ENCODE measurements around the gene WDR36. TPM values are rescaled to one million over a fixed set of nuclear protein-coding genes. Genes with fewer than 3 reads are reported as not detected.
A peak's percentile ranks its signal among the peaks of the same experiment; 100 is the strongest.

WDR36 gene
- total and polyA plus RNA-seq, 9 of the 15 experiments (the other 6 are each of a cell fraction or from before 2014, with no cell fraction given): 25.7 to 68.0 (median 41.5) TPM

DNA sequence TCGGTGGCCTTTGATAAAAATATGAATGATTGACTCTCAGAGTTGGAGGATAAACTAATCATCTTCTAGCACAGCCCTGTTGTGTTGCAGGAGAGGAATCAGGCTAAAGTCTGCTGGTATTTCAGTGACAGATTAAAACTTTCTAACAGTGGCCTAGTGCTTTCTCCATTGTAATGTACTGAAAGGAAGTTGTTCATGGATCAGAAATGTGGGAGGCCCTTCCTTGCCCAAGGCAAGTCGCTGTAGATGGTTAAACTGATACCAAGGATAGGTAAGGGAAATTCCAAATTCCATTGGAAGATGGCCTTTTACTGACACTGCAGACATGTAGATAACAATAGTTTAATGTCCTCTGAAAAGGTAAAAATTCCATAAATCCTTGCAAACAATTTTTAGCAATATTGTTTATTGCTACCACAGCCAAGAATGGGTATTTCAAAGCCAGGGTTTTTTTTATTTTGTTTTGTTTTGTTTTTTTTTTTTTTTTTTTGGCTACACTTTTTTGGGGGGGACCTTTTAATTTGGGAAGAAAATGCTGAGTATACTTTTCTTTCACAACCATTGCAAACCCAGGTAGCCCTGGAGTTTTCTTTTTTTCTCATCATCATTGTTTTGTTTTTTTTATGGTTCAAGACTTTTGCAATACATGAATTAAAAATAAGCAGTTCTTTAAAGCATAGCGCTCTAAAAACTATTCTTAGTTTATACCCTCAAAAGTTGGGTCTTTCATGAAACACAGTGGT, 35.5 kb downstream of the WDR36 start:
- no TSS peak for BruUV-seq (replicated peaks)
- H3K9ac ChIP-seq (ENCODE audit: insufficient read depth in 1 of 2, low read depth in 2 of 2, low read length in 2 of 2): no peak overlapping the region
- H3K9me1 ChIP-seq (ENCODE audit: control insufficient read depth, insufficient read depth, low read length): no peaks in the 10 kb centered on the region
- POLR2A ChIA-PET: no interaction called here
- no peaks in the 10 kb centered on the region for H4K20me1 ChIP-seq (replicated peaks; ENCODE audit: control insufficient read depth, insufficient read depth, low read length)
- no peaks in the 10 kb centered on the region for H3K4me1 ChIP-seq (replicated peaks in 1 of 2; ENCODE audit: control insufficient read depth in 2 of 2, insufficient read depth in 2 of 2, low read length in 2 of 2)
- H3K36me3 ChIP-seq (ENCODE audit: control insufficient read depth, insufficient read depth, low read length): peaks cover 48% of the 10 kb centered on the region
- no peak for ATAC-seq
- H3K79me2 ChIP-seq (ENCODE audit: control insufficient read depth, insufficient read depth, low read length): no peaks in the 10 kb centered on the region
- 86% methylated on average over 3 of the region's 3 CpGs for WGBS (ENCODE audit: insufficient coverage, low coverage, missing lambda C conversion rate)
- no peak for DNase-seq (ENCODE audit: extremely low read depth in 1 of 4, low spot score in 3 of 4)
- CTCF ChIA-PET (ENCODE audit: low intra/inter-chr PET ratio): no interaction called here
- H3K9me3 ChIP-seq (replicated peaks; ENCODE audit: control insufficient read depth, insufficient read depth, low read depth, low read length): no peaks in the 10 kb centered on the region
- H3K4me3 ChIP-seq: no peak overlapping the region
- intact Hi-C loops (cut with micrococcal nuclease) (no loop called here), in situ Hi-C loops (cut with MboI) (no loop called here)
- no peaks in the 10 kb centered on the region for H3K27me3 ChIP-seq (ENCODE audit: control insufficient read depth in 2 of 2, insufficient read depth in 2 of 2, low read length in 2 of 2)
- H3K4me2 ChIP-seq (ENCODE audit: insufficient read depth, low read length): no peak overlapping the region
- no peak for FAIRE-seq
- no peak overlapping the region for H3K27ac ChIP-seq (ENCODE audit: extremely low read depth, low read depth, low read length)
- H2AFZ ChIP-seq (ENCODE audit: low read depth, low read length): no peak overlapping the region
- TF ChIP-seq MAFG (tag; conservative IDR thresholded peaks at IDR 0.05) (peak; percentile 62), C11orf30 (IDR thresholded peaks at IDR 0.05; ENCODE audit: low read depth) (peak; percentile 54), ZNF316 (IDR thresholded peaks at IDR 0.05) (peak; percentile 82), STAG1 (CRISPR knock-in tag; IDR thresholded peaks at IDR 0.05; ENCODE audit: borderline replicate concordance) (no peak), MAFF (IDR thresholded peaks at IDR 0.05; ENCODE audit: low read length) (0 out of 2 replicates have a peak, but pooled peaks have one; percentile 12), PURB (CRISPR knock-in tag; IDR thresholded peaks at IDR 0.05; ENCODE audit: low read depth) (no peak), CXXC5 (CRISPR knock-in tag; IDR thresholded peaks at IDR 0.05) (no peak), BHLHE40 (IDR thresholded peaks at IDR 0.05; ENCODE audit: low read length) (no peak)
- TF ChIP-seq, protein P1, sequence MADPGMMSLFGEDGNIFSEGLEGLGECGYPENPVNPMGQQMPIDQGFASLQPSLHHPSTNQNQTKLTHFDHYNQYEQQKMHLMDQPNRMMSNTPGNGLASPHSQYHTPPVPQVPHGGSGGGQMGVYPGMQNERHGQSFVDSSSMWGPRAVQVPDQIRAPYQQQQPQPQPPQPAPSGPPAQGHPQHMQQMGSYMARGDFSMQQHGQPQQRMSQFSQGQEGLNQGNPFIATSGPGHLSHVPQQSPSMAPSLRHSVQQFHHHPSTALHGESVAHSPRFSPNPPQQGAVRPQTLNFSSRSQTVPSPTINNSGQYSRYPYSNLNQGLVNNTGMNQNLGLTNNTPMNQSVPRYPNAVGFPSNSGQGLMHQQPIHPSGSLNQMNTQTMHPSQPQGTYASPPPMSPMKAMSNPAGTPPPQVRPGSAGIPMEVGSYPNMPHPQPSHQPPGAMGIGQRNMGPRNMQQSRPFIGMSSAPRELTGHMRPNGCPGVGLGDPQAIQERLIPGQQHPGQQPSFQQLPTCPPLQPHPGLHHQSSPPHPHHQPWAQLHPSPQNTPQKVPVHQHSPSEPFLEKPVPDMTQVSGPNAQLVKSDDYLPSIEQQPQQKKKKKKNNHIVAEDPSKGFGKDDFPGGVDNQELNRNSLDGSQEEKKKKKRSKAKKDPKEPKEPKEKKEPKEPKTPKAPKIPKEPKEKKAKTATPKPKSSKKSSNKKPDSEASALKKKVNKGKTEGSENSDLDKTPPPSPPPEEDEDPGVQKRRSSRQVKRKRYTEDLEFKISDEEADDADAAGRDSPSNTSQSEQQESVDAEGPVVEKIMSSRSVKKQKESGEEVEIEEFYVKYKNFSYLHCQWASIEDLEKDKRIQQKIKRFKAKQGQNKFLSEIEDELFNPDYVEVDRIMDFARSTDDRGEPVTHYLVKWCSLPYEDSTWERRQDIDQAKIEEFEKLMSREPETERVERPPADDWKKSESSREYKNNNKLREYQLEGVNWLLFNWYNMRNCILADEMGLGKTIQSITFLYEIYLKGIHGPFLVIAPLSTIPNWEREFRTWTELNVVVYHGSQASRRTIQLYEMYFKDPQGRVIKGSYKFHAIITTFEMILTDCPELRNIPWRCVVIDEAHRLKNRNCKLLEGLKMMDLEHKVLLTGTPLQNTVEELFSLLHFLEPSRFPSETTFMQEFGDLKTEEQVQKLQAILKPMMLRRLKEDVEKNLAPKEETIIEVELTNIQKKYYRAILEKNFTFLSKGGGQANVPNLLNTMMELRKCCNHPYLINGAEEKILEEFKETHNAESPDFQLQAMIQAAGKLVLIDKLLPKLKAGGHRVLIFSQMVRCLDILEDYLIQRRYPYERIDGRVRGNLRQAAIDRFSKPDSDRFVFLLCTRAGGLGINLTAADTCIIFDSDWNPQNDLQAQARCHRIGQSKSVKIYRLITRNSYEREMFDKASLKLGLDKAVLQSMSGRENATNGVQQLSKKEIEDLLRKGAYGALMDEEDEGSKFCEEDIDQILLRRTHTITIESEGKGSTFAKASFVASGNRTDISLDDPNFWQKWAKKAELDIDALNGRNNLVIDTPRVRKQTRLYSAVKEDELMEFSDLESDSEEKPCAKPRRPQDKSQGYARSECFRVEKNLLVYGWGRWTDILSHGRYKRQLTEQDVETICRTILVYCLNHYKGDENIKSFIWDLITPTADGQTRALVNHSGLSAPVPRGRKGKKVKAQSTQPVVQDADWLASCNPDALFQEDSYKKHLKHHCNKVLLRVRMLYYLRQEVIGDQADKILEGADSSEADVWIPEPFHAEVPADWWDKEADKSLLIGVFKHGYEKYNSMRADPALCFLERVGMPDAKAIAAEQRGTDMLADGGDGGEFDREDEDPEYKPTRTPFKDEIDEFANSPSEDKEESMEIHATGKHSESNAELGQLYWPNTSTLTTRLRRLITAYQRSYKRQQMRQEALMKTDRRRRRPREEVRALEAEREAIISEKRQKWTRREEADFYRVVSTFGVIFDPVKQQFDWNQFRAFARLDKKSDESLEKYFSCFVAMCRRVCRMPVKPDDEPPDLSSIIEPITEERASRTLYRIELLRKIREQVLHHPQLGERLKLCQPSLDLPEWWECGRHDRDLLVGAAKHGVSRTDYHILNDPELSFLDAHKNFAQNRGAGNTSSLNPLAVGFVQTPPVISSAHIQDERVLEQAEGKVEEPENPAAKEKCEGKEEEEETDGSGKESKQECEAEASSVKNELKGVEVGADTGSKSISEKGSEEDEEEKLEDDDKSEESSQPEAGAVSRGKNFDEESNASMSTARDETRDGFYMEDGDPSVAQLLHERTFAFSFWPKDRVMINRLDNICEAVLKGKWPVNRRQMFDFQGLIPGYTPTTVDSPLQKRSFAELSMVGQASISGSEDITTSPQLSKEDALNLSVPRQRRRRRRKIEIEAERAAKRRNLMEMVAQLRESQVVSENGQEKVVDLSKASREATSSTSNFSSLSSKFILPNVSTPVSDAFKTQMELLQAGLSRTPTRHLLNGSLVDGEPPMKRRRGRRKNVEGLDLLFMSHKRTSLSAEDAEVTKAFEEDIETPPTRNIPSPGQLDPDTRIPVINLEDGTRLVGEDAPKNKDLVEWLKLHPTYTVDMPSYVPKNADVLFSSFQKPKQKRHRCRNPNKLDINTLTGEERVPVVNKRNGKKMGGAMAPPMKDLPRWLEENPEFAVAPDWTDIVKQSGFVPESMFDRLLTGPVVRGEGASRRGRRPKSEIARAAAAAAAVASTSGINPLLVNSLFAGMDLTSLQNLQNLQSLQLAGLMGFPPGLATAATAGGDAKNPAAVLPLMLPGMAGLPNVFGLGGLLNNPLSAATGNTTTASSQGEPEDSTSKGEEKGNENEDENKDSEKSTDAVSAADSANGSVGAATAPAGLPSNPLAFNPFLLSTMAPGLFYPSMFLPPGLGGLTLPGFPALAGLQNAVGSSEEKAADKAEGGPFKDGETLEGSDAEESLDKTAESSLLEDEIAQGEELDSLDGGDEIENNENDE (IDR thresholded peaks at IDR 0.05; ENCODE audit: low read depth, low read length): no peak
